MM.1S (cell line): Measurements from ENCODE around the gene ACER1.
"Not testable (repeated sequence)": the region's sequence is repeated elsewhere in the genome, so short reads cannot be mapped to it uniquely, and the experiment has no call there.

Experiments used
- DNase-seq: peaks from one replicate; pipeline ENCODE4 v3.0.0-alpha.2; 2015
- H2AFZ ChIP-seq: fragments of 300-600 bp; sonication (generic); 2 replicates; pipeline ENCODE4 v1.6.0; 2016; ENCODE audit warnings: antibody characterized with exemption, low read length
- H3F3A ChIP-seq: fragments of 300-600 bp; sonication (generic); 2 replicates; pipeline ENCODE4 v1.6.1; 2016; ENCODE audit warnings: mild to moderate bottlenecking, antibody characterized with exemption, low read length, moderate library complexity, mixed read lengths; ENCODE audit not compliant: insufficient read depth
- H3K27ac ChIP-seq: fragments of 300-600 bp; sonication (generic); 2 replicates; pipeline ENCODE4 v1.5.1; 2016; ENCODE audit warnings: mild to moderate bottlenecking, low read length
- H3K27me3 ChIP-seq: fragments of 300-600 bp; sonication (generic); replicated peaks from 2 replicates; pipeline ENCODE4 v1.6.0; 2016; ENCODE audit warnings: low read length; ENCODE audit not compliant: insufficient read depth
- H3K36me3 ChIP-seq: fragments of 300-600 bp; sonication (generic); replicated peaks from 2 replicates; pipeline ENCODE4 v1.6.1; 2016; ENCODE audit warnings: mild to moderate bottlenecking, low read length, mixed read lengths; ENCODE audit not compliant: insufficient read depth
- H3K4me1 ChIP-seq: fragments of 300-600 bp; sonication (generic); 2 replicates; pipeline ENCODE4 v1.6.1; 2016; ENCODE audit warnings: low read length, mixed read lengths
- H3K4me2 ChIP-seq: fragments of 300-600 bp; sonication (generic); 2 replicates; pipeline ENCODE4 v1.6.0; 2016; ENCODE audit warnings: low read depth, low read length
- H3K4me3 ChIP-seq: fragments of 300-600 bp; sonication (generic); 2 replicates; pipeline ENCODE4 v1.5.1; 2016; ENCODE audit warnings: low read length, mixed read lengths
- H3K79me2 ChIP-seq: fragments of 300-600 bp; sonication (generic); 2 replicates; pipeline ENCODE4 v1.6.1; 2016; ENCODE audit warnings: mixed run types, low read length, mixed read lengths
- H3K9ac ChIP-seq: fragments of 300-600 bp; sonication (generic); 2 replicates; pipeline ENCODE4 v1.6.1; 2016; ENCODE audit warnings: low read length, mixed read lengths
- H3K9me2 ChIP-seq: fragments of 300-600 bp; sonication (generic); replicated peaks from 2 replicates; pipeline ENCODE4 v1.6.1; 2016; ENCODE audit warnings: mild to moderate bottlenecking, low read length, mixed read lengths; ENCODE audit not compliant: insufficient read depth
- H3K9me3 ChIP-seq: fragments of 300-600 bp; sonication (generic); replicated peaks from 2 replicates; pipeline ENCODE4 v1.6.1; 2016; ENCODE audit warnings: mild to moderate bottlenecking, low read length, mixed read lengths; ENCODE audit not compliant: insufficient read depth
- H4K20me1 ChIP-seq: fragments of 300-600 bp; sonication (generic); 2 replicates; pipeline ENCODE4 v1.6.1; 2016; ENCODE audit warnings: mild to moderate bottlenecking, low read length, moderate library complexity, mixed read lengths; ENCODE audit not compliant: insufficient read depth
- EZH2 ChIP-seq: fragments of 300-600 bp; sonication (generic); optimal IDR thresholded peaks from 2 replicates; pipeline ENCODE3; 2017; ENCODE audit warnings: low read depth, mild to moderate bottlenecking, antibody characterized with exemption, low read length, mixed read lengths
- EZH2phosphoT487 ChIP-seq: fragments of 300-600 bp; sonication (generic); IDR thresholded peaks from 2 replicates; pipeline ENCODE4 v1.6.1; 2018; ENCODE audit warnings: antibody characterized with exemption, low read length
- TF ChIP-seq, protein P1 (sequence below): fragments of 300-600 bp; sonication (generic); IDR thresholded peaks from 2 replicates; pipeline ENCODE4 v1.5.1; 2016; ENCODE audit warnings: antibody characterized with exemption, low read length, mixed read lengths

Gene ACER1

DNA sequence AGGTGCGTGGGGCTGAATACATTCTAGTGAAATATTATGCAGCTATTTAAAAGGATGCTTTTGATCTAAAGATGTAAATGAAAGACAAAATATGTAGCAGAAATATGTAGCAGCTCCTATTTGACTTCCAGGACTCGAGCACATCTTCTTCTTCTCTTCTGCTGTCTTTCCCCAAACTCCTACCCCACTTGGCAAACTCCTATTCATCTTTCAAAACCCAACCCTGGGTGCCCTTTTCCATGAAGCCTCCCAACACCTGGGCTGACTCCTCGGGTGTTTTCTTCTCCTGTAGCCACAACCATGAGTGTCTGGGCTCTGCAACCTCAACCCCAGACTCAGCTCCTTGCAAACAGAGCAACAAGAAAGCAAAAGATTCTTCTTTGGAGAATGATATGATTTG, 11.1 kb downstream of the ACER1 start:
- H3F3A ChIP-seq = no peaks in the 10 kb centered on the region
- H4K20me1 ChIP-seq = no peaks in the 10 kb centered on the region

DNA sequence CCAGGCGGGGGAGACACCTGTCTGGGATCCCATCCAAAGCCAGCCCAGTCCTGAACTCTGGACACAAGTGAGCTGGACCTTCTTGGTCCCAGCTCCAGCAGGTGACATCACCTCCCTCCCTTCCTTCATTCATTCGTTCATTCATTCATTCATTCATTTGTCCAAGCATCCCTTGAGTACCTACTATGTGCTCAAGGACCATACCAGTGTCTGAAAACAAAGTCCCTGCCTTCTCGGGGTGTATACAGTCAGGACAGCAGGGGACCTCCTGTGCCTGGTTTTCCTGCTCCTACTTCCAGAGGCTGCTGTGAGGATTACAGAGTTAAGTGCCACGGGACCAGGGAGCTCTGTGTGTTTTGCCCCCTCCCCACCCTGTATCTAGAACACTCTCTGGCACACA, 14.0 kb downstream of the ACER1 start:
- Histone ChIP-seq H3K9ac (no peak overlapping the region), H2AFZ (no peak overlapping the region), H3K9me2 (no peaks in the 10 kb centered on the region), H3K36me3 (no peaks in the 10 kb centered on the region), H4K20me1 (no peaks in the 10 kb centered on the region), H3K4me2 (no peak overlapping the region), H3F3A (no peaks in the 10 kb centered on the region), H3K4me3 (no peak overlapping the region), H3K27me3 (peaks cover 89% of the 10 kb centered on the region), H3K9me3 (no peaks in the 10 kb centered on the region), H3K4me1 (no peaks in the 10 kb centered on the region), H3K27ac (no peak overlapping the region), H3K79me2 (no peaks in the 10 kb centered on the region)
- DNase-seq = no peak
- TF ChIP-seq, protein P1, sequence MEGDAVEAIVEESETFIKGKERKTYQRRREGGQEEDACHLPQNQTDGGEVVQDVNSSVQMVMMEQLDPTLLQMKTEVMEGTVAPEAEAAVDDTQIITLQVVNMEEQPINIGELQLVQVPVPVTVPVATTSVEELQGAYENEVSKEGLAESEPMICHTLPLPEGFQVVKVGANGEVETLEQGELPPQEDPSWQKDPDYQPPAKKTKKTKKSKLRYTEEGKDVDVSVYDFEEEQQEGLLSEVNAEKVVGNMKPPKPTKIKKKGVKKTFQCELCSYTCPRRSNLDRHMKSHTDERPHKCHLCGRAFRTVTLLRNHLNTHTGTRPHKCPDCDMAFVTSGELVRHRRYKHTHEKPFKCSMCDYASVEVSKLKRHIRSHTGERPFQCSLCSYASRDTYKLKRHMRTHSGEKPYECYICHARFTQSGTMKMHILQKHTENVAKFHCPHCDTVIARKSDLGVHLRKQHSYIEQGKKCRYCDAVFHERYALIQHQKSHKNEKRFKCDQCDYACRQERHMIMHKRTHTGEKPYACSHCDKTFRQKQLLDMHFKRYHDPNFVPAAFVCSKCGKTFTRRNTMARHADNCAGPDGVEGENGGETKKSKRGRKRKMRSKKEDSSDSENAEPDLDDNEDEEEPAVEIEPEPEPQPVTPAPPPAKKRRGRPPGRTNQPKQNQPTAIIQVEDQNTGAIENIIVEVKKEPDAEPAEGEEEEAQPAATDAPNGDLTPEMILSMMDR = no peak
- TF ChIP-seq EZH2phosphoT487 (no peak), EZH2 (no peak)

More for the DNA sequence above, 11.1 kb downstream of the ACER1 start:
- Histone ChIP-seq H3K9ac (no peak overlapping the region), H3K79me2 (no peaks in the 10 kb centered on the region), H3K9me3 (no peaks in the 10 kb centered on the region), H3K9me2 (no peaks in the 10 kb centered on the region), H3K4me1 (no peaks in the 10 kb centered on the region), H3K27ac (no peak overlapping the region), H3K4me3 (no peak overlapping the region), H3K4me2 (no peak overlapping the region), H2AFZ (no peak overlapping the region), H3K27me3 (peaks cover 89% of the 10 kb centered on the region), H3K36me3 (no peaks in the 10 kb centered on the region)
- no peak for DNase-seq
- TF ChIP-seq EZH2phosphoT487 = no peak
- TF ChIP-seq, protein P1 = no peak
- TF ChIP-seq EZH2 = no peak

DNA sequence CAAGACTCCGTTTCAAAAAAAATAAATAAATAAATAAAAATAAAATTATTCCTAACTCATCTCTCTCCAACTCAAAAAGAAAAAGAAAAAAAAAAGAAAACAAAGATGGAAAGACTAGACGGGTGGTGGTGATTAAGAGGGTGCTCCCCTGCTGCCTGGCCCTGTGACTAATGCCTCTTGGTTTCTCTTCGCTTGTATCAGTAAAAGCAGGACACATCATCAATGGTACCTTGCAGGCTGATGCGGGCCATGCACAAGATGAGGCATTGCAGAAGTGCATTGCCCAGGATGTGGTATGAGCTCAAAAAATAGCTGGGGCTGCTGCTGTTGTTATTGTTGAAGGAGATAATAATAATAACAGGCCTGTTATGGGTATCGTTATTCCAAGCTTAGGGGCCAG, 14.6 kb downstream of the ACER1 start:
- no peak for TF ChIP-seq EZH2phosphoT487
- TF ChIP-seq EZH2 = no peak
- TF ChIP-seq, protein P1 = no peak
- no peak overlapping the region for H3K27ac ChIP-seq
- H3K79me2 ChIP-seq = no peaks in the 10 kb centered on the region
- H3K9me3 ChIP-seq = no peaks in the 10 kb centered on the region
- H3K4me3 ChIP-seq = no peak overlapping the region
- no peak overlapping the region for H2AFZ ChIP-seq
- no peaks in the 10 kb centered on the region for H4K20me1 ChIP-seq
- H3K4me2 ChIP-seq = no peak overlapping the region
- no peak overlapping the region for H3K9ac ChIP-seq
- no peaks in the 10 kb centered on the region for H3F3A ChIP-seq
- no peak for DNase-seq
- H3K27me3 ChIP-seq = peaks cover 88% of the 10 kb centered on the region
- H3K36me3 ChIP-seq = no peaks in the 10 kb centered on the region
- H3K9me2 ChIP-seq = no peaks in the 10 kb centered on the region
- no peaks in the 10 kb centered on the region for H3K4me1 ChIP-seq

DNA sequence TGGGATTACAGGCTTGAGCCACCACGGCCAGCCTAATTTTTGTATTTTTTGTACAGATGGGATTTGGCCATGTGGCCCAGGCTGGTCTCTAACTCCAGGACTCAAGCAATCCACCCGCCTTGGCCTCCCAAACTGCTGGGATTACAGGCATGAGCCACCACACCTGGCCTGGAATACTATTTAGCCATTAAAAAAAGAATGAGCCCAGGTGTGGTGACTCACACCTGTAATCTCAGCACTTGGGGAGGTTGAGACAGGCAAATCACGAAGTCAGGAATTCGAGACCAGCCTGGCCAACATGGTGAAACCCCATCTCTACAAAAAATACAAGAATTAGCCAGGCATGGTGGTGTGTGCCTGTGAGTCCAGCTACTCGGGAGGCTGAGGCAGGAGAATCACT, 17.8 kb downstream of the ACER1 start:
- DNase-seq, H3F3A ChIP-seq, H3K9me3 ChIP-seq, H3K4me1 ChIP-seq, H4K20me1 ChIP-seq, H3K27ac ChIP-seq, H3K79me2 ChIP-seq, H3K9ac ChIP-seq, H3K4me2 ChIP-seq, H3K36me3 ChIP-seq, H2AFZ ChIP-seq, H3K9me2 ChIP-seq, H3K4me3 ChIP-seq: not testable (repeated sequence)
- peaks cover 91% of the 10 kb centered on the region for H3K27me3 ChIP-seq
